Measurements from ENCODE around the gene CCDC146.
A peak's percentile ranks its signal among the peaks of the same experiment; 100 is the strongest.

Gene CCDC146

DNA sequence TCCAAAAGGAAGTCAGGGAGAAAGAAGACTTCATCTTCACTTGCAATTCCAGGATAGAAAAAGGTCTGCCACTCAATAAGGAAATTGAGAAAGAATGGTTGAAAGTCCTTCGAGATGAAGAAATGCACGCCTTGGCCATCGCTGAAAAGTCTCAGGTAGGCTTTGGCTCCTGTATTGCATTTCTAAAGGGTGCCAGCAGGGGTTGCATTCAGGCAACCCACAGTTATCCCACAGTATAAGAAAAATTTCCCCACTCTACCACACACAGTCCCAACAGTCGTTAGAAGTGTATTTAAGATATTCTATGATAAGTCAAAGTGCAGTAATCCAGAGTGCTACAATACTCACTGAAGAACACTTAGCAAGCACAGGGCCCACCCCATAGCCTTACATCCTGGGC, 170.6 kb downstream of the CCDC146 start:
- no peak for DNase-seq

DNA sequence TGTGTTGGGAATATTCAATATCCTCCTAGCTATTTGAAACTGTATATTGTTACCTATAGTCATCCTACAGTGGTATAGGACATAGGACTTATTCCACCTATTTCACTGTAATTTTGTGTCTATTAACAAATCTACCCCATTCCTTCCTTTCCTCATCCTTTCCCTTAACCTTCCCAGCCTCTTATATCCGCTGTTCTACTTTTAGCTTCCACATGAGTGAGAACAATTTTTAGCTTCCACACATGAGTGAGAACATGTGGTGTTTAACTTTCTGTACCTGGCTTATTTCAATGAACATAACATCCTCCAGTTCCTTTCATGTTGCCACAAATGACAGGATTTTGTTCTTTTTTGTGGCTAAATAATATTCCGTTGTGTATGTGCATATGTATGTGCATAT, 173.1 kb downstream of the CCDC146 start:
- no peak for DNase-seq

DNA sequence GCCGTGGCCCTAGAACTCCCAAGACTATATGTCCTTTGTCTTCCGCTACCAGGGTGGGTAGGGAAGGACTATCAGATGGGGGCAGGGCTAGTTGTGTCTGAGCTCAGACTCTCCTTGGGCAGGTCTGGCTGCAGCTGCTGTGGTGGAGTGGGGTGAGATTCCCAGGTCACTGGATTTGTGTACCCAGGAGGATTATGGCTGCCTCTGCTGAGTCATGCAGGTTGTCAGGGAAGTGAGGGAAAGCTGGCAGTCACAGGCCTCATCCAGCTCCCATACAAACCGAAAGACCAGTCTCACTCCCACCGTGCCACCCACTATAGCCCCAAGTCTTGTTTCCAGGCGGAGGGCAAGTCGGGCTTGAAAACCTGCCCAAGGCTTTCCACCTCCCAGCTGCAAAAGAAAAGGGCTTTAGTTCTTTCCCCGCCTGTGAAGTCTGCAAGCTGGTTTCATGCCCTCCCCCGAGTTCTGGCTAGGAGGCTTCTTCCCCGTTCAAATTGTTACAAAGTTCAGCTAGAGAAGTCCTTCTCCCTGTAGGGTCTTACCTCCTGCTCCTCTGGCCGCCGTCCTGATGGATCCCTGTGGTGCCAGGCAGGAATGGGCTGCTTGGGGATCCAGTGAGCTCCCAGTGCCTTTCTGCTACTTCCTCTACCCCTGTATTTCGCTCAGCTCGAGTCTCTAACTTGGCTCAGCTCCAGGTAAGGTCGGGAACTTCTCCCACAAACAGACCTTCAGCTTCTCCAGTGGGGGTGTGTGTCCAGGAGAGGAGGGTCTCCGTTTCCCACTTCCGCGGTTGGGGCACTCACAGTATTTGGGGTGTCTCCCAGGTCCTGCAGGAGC, 184.0 kb downstream of the CCDC146 start:
- no peak for DNase-seq

DNA sequence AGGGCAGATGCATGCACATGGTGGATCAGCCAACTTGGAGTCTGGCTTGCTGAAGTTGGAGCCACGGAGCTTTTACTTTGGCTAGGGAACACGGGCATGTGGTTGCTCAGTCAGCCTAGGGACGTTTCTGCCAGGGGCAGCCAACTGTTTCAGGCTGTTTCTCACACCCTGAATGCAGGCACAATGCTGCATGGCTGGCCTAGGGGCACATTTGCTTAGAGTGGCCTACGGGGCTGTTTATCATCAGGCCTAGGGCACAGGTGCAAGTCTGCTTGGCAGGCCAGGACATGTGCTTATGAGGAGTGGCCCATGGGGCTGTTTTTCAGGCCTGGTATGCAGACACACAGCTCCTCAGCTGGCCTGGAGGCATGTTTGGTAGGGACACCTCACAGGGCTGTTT, 186.4 kb downstream of the CCDC146 start:
- no peak for DNase-seq

DNA sequence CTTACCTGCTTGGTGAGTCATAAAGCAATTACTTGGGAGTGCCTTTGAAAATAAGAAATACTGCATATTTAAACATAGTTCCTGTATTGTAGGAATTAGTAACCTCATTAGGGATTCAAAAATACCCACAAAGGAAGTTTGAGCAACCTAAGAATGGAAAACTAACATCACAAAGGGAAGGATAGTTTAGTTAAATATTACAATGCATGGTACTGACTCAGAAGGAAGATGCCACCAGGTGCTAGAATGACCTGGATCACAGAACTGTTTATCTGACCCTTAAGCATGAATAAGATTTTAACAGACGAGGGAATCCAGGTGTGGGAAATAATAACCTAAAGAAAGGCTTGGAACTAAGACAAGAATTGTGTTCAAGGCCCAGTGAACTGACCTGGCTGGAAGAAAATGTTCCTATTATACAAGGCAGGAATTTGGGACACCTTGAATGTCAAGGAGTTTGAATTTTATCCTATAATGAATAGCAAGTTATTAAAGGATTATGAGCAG, 187.4 kb downstream of the CCDC146 start:
- no peak for DNase-seq

DNA sequence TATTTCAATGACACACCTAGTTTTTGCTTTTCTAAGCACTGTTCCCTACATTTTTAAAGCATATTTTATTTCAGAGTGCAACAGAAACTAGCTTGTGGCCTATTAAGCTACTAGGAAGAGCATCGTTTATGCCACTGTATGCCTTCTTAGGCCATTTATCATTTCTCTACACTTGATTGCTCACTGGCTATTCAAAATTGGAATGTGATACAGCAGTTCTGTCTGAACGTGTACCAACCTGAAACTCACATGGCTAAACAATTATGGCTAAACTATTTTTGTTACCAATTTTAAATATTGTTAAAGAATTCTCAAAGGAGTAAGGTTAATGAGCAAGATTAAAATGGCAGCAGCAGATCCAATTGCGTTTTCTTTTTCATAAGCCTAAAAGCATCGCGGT, 188.6 kb downstream of the CCDC146 start:
- DNase-seq, result no peak

DNA sequence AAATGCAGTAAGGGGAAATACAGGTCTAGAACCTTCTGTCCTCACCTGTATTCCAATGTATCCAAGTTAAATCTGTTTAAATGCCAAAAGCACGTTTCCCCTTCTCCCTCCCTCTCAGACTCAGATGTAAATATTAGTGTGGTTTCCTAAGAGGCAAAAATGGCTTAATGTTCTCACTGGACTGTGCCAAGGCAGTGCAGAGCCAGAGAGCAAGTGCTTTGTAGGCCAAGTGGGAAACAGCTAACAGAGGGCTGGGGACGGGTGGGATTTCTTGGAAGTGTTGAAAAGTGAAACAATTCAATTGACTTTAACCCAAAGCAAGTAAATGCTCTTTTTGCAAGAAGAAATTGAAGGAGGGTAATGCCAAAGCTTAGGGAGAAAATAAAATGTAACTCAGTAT, 190.7 kb downstream of the CCDC146 start:
- DNase-seq, result no peak

DNA sequence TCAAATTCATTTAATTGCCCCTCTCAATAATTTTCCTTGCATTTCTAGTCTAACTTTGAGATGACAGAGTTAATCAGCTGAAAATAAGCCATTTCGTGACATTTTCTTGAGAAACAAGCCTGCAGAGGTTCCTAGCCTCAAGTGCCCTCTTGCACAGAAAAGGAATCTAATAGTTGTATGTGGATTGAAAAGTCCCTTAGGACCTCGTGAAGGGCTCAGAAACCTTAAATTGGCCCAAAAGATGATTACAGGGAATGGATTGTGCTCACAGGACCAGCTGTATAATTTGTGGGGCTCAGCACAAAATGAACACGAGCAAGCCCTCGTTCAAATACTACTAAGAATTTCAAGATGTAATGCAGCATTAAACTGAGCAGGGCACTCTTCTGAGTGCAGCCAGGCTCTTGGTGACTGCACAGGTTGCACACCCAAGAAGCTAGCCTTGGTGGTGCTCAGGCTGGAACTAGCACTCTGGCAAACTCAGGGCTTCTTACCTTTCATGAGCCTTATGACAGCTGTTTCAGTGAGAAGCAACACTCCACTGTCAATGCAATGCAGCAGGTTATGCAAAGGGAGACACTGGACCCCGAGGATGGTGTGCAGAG, 191.6 kb downstream of the CCDC146 start:
- DNase-seq, result no peak

DNA sequence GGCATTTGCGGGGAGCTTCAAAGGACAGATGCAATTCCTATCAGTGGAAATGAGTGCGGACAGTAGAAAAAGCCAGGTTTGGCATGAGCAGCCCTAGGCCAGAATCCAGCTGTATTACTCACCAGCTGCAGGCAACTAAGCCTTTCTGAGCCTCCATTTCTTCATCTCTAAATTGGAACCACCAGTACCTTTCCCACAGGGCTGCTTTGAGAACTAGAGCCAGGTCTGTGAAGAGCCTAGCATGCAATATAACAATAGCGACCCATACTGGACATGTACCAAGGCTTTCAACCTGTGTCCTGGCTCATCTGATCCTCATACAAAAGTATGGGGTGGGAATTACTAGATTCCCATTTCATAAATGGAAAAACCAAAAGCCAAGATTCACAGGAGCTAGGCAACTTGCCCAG, 192.8 kb downstream of the CCDC146 start:
- no peak for DNase-seq

DNA sequence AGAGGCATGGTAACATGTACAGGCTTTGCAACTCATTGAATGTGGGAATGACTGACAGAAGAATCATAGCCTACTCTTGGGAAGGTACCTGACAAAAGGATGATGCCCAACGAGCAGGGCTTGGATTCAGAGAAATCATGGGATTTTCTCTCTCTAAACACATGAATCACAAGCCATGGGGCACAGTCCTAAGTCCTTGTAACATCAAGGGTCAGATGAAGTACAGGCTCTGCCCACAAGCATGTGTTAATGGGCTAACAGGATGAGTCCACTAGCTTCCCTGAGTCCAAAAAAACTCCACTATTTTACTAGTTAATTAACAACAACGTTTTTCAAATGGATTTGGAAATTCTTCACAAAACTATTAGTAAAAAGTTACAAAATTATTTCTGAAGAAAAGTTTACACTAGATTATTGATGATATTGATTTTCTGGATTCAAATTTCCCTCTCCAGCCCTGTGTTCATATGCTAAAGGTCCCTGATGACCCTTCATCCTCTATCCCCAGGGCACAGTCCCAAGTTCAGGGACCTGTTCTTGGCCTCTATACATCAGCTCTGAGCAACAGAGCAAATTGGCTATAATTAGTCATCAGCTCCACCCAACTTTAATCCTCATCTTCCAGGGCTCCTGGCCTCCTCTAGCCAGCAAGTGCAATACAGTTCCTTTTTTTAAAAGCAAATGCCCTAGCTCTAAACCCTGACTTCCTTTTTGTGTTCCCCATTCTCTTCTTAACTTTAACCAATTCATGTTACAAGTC, 194.0 kb downstream of the CCDC146 start:
- DNase-seq, result no peak

DNA sequence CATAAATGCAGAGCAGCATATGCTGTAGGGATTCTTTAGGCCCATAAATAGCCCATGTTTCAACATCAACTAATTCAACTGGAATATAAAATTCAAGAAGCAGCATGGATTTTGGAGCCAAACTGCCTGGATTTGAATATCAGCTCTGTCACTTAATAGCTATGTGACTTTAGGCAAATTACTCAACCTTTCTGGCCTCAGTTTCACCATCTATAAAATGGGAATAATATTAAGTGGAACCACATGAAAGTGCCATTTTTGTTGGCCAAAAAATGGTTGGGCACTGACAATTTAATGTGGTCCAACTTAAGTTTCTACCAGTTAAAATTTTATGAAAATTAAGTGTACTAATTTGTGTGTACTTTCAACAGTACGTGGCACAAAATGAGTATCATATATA, 195.6 kb downstream of the CCDC146 start:
- DNase-seq, result no peak

DNA sequence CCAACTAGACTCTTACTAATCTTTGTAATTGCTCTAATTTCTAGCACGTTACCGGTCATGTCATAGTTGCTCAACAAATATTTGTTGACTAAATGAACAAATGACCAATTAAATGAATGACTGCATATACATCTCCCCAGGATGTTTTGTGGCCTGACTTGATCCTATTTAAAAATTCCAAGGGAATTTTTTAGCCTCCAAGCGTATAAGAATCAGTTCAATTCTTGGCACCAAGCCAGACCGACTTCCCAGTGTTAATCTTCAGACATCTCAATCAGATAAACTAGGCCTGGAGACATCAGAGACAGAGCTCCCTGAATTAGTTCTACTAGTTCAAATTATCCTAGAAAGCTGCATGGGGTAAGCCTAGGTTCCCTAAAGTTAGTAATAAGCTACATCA, 197.7 kb downstream of the CCDC146 start:
- DNase-seq, result no peak

DNA sequence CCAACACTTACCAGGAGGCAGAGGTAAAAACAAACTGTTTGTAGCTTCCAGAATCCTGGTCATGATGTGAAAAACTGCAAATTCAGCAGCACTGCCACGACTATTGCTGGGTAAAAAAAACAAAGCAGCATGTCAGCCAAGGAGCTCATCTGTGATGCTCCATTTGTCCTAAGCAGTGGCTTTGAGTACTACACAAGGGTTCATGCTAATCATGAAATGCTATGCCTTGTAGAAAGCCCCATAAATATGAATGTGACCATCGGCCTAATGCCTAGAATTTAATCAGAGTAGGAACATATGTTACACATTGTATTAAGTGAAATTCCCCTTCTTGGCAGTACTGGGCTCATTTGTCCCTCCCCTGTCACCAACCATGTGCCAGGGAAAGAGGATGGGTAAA, 198.3 kb downstream of the CCDC146 start:
- DNase-seq, result peak; percentile 34

DNA sequence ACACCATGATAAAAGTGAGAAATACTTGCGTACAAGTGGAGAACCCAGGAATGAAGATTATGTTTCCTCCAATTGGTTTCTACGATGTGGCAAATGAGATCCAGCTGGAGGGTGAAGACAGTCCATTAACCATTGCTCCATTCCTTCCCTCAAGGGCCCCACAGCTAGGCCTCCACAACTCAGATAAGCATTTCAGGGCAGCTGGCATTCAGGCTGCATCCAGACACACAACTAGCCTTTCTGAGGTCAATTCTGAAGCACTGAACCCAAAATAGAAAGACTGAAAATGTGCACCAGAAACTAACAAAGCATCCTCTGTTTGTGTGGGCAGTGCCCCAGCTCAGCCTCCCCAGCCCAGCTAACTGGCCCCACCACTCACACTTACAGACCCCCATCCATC, 198.9 kb downstream of the CCDC146 start:
- DNase-seq, result no peak

DNA sequence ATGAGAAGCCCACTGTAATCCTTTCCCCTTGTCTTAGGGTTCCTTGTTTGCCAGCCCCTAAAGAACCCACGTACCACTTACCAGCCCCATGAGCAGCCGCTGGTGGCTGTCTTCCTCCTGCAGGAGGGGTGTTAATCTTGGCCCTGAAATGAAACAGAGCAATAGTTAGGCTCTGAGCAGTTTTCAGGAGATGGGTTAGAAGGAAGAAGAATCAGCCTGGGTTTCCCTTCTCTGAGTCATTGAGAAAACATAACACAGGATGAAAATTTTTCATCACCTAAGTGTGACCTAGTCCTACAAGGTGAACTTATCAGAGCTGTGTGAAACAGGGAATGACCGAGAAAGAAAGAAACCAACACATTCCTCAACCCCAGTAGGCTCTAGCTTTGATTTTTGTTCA, 203.7 kb downstream of the CCDC146 start:
- DNase-seq, result no peak

DNA sequence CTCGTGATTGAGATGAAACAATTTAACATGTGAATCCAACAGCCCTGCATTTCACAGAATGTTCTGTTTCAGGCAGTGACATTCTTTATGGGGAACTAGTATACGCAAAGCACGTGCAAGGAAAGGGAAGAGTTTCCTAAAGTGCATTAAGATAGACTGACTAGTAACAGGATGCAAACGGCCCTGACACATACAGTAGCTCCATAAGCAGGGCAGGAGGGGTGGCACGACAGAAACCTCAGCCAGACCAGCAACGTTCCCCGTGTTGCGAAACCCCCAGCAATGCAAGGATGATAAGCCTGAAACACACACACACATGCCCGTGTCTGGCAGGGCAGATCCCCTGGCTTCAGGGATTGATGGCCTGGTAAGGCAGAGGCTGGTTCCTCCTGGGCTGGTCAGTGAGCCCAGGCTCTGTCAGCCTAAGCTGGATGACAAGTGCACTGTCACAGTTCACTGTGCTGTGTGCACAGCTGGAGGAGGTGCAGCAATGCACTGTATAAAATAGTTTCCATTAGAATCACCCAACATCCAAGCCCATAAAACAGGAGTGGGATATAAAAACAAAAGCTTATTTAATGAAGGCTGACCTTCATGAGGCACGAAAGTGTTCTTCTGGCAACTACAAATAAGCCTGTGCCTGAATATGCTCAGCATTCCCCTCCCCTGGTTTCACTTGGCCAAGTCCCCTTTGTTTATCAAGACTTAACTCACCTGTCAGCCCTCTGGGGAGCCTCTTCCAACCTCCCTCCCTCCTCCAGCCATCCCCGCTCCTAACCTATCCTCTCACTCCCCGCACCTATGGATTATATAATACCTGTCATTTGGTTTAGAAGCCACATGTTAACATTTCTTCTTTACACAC, 204.9 kb downstream of the CCDC146 start:
- DNase-seq, result no peak

DNA sequence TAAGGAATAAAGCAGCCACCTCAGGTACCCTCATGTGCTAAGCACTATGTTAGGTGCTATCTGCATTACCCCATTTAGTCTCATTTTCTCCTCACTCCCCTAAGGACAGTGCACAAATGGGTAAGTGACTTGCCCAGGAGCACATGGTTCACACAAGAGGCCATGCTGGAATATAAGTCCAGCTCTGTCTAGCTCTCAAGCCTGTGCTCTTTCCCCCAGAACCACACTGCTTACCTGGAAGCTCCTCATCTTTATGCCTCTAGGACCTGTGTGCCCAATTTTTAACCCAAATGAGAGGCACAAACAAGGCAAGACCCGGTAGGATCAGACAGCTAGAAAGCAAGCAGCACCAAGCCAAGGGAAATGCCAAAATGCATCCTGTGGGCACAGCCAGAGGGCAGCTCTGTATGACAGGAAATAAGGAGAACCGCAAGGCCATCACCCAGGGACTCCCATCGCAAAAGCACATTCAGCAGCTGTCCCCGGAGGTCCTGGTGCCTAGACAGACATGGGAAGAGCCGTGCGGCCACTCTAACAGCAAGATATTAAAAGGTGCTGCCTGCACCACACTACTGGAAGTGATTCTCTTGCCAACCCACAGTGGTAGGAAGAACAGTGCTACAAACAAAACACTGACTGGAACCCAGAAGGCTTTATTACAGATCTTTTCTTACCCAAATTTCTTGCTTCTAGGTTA, 205.7 kb downstream of the CCDC146 start:
- DNase-seq, result no peak

DNA sequence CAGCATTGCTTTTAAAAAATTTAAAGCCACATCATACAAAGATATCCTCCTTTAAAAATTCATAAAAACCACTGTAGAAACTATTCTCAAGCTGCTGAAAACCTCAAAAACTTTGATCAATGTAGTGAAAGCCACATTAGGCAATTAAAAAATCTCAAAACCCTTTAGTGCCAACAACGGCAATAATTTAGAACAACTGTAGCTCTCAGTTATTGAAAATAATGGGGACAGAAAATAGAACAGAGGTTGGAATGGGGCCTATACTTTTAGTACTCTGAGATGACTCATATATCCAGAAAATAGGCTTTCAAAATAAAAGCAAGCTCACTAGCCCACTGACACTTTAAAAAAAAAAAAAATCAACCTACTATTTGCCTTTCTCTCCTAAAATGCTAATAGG, 206.3 kb downstream of the CCDC146 start:
- DNase-seq, result no peak

DNA sequence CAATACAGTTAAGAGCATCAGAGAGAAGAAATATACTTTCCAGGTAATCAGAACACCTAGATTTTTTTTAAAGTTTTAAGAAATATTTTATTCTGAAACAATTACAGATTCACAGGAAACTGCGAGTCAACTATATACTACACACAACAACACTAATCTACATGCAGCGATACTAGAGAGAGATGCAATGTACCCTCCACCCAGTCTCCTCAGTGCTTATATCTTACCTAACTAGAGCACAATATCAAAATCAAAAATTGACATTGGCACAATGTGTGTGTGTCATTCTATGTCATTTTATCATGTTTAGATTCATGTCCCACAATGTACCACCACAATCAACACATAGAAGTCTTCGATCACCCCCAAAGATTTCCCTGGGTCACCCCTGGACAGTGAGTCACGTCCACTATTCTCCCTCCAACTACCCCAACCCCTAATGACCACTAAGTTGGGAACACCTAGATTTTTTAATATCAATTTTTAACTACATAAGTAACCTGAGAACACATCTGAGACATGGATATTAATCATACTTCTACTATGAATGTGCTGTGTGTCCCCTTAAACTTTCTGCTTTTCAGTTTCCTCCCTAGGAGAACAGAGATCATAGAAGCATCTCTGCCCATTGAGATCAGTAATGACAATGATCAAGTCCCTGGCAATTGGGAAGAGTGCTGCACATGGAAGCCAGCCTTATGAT, 207.2 kb downstream of the CCDC146 start:
- no peak for DNase-seq

DNA sequence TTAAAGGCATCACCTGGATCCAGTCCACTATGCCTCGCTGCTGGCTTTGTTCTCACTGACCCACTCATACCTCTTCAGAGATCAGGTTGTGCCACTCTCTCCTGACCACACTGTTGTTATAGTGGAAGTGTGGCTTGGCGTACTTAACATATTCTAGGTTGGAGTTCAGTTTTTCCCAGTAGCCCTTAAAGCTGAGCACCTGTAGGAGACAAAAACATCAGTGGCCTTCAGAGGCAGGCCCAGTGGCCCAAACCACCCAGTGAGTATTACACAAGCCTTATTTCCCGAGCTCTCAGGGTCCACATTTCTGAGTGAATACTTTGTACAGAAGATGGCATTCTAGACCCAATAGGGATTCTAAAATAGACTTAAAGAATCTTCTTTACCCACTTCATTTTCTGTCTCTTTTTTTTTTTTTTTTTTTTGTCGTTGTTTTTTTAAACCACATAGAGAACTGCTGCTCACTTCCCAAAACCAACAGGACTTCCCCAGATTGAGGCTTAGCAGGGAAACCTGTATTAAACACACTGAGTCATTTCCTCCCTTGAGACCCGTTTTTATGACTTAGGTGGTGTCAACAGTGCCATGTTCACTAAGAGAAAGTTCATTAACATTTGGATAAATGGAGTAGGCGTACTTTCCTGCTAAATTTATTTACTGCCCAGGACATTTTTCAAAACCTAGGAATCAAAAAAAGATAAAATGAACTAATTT, 207.9 kb downstream of the CCDC146 start:
- peak; percentile 31 for DNase-seq
